ENCODE data around the gene VWA7. TPM values are rescaled to one million over a fixed set of nuclear protein-coding genes. Genes with fewer than 3 reads are reported as not detected.

The VWA7 gene
- total RNA-seq, 8 experiments from 2014 or later = 0.63 to 2.9 (median 1.4) TPM

DNA sequence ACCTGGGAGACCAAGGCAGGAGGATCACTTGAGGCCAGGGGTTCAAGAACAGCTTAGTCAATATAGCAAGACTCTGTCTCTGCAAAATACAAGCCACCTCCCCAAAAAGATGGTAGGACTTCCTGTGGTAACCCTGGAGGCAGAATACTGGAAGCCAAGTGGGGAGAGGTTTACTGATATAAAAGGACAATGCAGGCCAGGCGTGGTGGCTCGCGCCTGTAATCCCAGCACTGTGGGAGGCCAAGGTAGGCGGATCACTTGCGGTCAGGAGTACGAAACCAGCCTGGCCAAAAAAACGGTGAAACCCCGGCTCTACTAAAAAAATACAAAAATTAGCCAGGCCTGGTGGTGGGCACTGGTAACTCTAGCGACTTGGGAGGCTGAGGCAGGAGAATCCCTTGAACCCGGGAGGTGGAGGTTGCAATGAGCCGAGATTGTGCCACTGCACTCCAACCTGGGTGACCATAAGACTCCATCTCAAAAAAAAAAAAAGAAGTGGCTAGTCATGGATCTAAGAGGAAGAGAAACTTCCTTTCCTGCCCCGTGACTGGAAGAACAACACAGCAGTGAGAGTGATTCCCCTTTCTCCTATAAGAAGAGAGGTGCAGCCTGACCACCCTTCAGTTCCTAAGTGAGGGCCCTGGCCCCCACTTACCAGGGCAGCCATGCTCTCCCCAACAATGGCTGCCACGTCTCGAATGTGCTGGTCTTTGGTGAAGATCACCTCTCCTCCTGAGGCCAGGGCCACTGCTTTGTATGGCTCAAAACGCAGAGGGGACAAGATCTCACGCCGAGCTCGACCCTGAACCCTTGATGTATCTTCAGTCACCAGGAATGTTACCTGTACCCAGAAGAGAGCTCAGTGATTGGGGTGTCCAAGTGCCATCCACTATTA is 8.5 kb downstream of the VWA7 start:
- in situ Hi-C loops (cut with MboI; ENCODE audit: low pct_unique_long_range_greater_than_20kb in 2 of 9, low sequenced_read_pairs in 9 of 9, unreplicated experiment in 9 of 9) = no loop called here
- 60 to 100% (median 94%) methylated on average over 1 to 11 of the region's 18 CpGs; no CpG with 5 or more reads in 1 of the 10 experiments for WGBS, 10 experiments

DNA sequence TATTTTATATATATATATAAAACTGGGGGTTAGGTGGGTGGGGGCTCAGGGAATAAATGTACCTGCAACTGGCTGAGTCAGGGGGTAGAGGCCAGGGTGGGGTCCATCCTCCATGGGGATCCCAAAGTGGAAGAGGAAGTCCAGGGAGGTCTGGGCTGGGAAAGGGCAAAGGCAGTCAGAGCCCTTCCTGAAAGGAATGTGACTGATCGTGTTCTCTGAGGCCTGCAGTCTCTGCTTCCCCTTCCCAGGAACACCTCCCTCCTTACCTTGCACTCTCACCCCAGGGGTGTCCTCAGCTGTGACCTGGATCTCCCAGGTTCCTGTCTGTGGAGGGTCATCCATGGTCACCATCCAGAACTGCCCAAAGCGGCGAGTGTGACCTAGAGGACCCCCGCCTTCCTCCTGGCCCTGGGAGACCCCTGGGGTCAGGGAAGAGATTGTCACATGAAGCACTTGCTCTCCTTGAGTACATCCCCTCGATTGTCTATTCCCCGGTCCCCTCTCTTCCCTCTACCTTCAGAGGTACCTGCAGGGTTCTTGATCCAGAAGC is 10.0 kb downstream of the VWA7 start:
- Histone ChIP-seq H3K4me1 (replicated peaks in 1 of 2) (peaks cover 17 to 29% of the 10 kb centered on the region in 2 donors), H3K27ac (no peak overlapping the region), H3K4me3 (no peak overlapping the region)
- ATAC-seq (replicated peaks in 6 of 8) = no peak
- in situ Hi-C loops (cut with MboI; ENCODE audit: low pct_unique_long_range_greater_than_20kb in 2 of 9, low sequenced_read_pairs in 9 of 9, unreplicated experiment in 9 of 9) = no loop called here
- WGBS, 10 experiments = 80 to 100% (median 100%) methylated on average over 1 to 4 of the region's 6 CpGs; no CpG with 5 or more reads in 5 of the 10 experiments

More for the DNA sequence above, 8.5 kb downstream of the VWA7 start:
- Histone ChIP-seq H3K4me1 (replicated peaks in 1 of 2) (peaks cover 11 to 19% of the 10 kb centered on the region in 2 donors), H3K27ac (no peak overlapping the region), H3K4me3 (no peak overlapping the region)
- ATAC-seq (replicated peaks in 6 of 8) = no peak

DNA sequence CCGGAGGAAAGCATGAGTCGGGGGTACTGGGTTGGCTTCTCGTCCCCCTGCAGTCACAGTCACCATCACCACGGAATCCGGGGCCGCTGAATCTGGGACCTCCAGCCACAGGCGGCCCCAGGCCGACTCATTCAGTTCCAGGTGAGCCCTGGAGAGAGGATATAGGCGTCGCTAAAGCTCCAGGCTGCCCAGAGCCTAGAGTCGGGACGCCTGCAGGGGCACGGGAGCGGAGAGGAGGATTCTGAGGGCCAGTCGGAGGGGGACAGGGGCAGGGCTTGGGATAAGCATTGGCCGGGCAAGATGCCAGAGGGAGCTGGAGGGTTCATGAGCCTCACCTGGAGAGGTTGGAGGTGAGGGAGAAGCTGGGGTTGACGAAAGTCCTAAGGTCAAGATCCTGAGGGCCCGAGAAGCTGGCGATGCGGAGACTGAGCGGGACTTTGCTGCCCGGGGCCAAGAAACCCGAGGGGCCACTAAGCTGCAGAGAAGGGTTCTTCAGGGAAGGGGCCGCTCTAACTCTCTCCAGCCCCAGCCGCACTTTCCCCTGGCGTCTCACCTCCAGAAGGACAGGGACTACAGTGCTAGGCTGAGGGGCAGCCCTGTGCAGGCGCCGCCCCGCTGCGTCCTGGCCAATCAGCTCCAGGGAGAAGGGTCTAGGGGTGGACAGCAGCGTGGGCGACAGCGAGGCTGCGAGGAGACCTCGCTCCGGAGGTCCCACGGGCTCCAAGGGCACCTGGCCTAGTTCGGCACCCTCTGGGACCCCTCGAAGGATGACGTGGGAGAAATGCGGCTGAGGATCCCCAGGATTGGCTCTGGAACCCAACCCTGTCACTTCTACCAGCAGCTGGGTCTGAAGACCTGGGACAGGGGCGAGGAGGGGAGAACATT is 11.0 kb downstream of the VWA7 start:
- WGBS, 10 experiments = 7 to 67% (median 45%) methylated on average over 1 to 9 of the region's 42 CpGs; no CpG with 5 or more reads in 5 of the 10 experiments
- peak overlapping the region in 2 of 5 donors; percentile 6 to 21 for H3K4me3 ChIP-seq
- in situ Hi-C loops (cut with MboI; ENCODE audit: low pct_unique_long_range_greater_than_20kb in 2 of 9, low sequenced_read_pairs in 9 of 9, unreplicated experiment in 9 of 9) = no loop called here
- peak overlapping the region in 1 of 2 donors; percentile 20 for H3K27ac ChIP-seq
- peaks cover 17 to 29% of the 10 kb centered on the region in 2 donors for H3K4me1 ChIP-seq (replicated peaks in 1 of 2)
- ATAC-seq (replicated peaks in 6 of 8) = peak; percentile 3 to 57 (median 41)

DNA sequence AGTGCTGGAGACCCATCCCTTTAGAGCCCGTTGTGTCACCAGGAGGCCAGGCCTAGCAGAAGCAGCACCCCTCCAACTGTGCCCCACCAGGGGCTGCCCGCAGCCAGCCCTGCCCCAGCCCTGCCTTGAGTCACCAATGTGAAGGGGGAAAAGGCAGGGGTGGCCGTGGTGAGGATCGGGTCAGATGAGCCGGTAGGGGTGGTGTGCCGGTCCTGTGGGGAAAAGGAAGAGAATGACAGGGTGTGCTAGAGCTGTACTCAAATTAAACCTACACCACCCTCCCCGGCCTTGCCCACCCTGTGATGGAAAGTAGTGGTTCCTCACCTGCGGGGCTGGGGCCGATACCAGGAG is 11.6 kb downstream of the VWA7 start:
- ATAC-seq (replicated peaks in 6 of 8) = no peak
- in situ Hi-C loops (cut with MboI; ENCODE audit: low pct_unique_long_range_greater_than_20kb in 2 of 9, low sequenced_read_pairs in 9 of 9, unreplicated experiment in 9 of 9) = no loop called here
- Histone ChIP-seq H3K4me1 (replicated peaks in 1 of 2) (peaks cover 17 to 29% of the 10 kb centered on the region in 2 donors), H3K27ac (no peak overlapping the region), H3K4me3 (no peak overlapping the region)
- WGBS, 10 experiments = 20 to 93% (median 82%) methylated on average over 1 to 4 of the region's 9 CpGs; no CpG with 5 or more reads in 6 of the 10 experiments

DNA sequence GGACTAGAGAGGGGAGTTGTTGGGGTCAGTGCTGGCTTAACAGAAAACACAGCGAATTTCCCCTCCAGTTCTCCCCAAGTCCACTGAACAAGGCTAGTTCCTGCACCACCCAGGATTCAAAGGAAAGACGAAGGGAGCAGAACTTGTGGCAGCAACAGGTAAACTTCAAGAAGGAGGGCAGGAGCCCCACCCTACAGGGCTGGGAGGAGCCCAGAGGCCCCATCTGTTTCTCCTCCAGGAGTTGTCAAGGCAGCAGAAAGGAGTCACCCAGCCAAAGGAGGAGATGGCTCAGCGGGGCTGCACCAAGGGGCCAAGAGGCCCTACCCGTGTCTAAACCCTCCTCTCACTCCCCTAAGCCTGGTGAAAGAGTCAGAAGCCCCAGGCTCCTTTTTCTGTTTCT is 12.9 kb downstream of the VWA7 start:
- Histone ChIP-seq H3K4me3 (no peak overlapping the region), H3K27ac (no peak overlapping the region), H3K4me1 (replicated peaks in 1 of 2) (peaks cover 17 to 29% of the 10 kb centered on the region in 2 donors)
- peak in 1 of 8 experiments; percentile 29 for ATAC-seq (replicated peaks in 6 of 8)
- in situ Hi-C loops (cut with MboI; ENCODE audit: low pct_unique_long_range_greater_than_20kb in 2 of 9, low sequenced_read_pairs in 9 of 9, unreplicated experiment in 9 of 9) = no loop called here
- 17 to 100% (median 79%) methylated on average over 1 to 4 of the region's 4 CpGs; no CpG with 5 or more reads in 4 of the 10 experiments for WGBS, 10 experiments

DNA sequence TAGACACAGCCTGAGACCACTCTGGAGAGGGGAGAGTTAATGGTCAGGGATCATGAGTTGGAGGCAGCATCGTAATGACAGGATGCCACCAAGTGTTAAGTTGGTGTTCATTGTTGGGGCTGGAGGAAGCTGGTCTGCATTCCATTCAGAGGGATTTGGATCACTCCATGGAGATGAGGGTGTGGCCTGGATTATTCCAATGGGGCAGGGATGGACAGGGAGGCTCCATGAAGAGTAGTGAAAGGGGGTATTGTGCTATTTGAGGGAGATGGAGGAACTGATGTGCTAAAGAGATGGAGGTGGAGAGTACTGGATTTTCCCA is 13.5 kb downstream of the VWA7 start:
- 0% methylated on average over 1 of the region's 1 CpG; no CpG with 5 or more reads in 7 of the 10 experiments for WGBS, 10 experiments
- peaks cover 17 to 29% of the 10 kb centered on the region in 2 donors for H3K4me1 ChIP-seq (replicated peaks in 1 of 2)
- in situ Hi-C loops (cut with MboI; ENCODE audit: low pct_unique_long_range_greater_than_20kb in 2 of 9, low sequenced_read_pairs in 9 of 9, unreplicated experiment in 9 of 9) = no loop called here
- ATAC-seq (replicated peaks in 6 of 8) = peak; percentile 93 to 98 (median 96)
- H3K4me3 ChIP-seq = no peak overlapping the region
- peak overlapping the region; percentile 26 to 79 for H3K27ac ChIP-seq

DNA sequence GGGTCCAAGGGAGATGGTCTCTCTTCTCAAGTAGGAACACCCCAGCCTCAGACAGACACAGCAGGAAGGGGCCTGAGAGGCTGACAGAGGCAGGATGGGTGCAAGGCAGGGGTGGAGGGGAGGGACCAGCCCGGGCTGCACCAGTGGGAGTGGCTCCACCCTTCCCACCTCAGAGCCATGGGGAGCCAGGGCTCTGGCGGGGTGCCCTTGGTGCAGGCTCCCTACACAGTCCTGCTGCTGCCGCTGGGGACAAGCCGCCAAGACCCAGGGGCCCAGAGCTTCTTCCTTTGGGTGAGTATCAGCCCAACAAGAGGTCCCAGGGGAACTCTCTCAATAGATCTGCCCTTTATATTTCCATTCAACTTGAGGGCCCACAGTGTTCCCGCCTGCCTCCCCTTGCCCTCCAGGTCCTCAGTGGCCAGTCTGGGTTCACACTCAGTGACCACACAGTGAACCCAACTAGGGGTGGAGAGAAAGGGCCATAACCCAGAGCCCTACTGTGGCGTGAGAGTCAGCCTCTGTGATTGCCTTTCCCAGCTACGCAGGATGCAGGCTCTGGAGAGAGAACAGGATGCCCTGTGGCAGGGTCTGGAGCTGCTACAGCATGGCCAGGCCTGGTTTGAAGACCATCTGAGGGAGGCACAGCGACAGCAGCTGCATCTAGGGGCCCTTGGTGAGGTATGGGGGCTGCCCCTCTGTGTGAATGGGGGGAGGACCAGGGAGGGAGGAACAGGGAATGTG is 14.1 kb downstream of the VWA7 start:
- H3K4me1 ChIP-seq (replicated peaks in 1 of 2) = peaks cover 17 to 29% of the 10 kb centered on the region in 2 donors
- H3K4me3 ChIP-seq = no peak overlapping the region
- WGBS, 10 experiments = 36 to 100% (median 71%) methylated on average over 1 to 4 of the region's 8 CpGs; no CpG with 5 or more reads in 5 of the 10 experiments
- peak in 7 of 8 experiments; percentile 26 to 62 (median 56) for ATAC-seq (replicated peaks in 6 of 8)
- in situ Hi-C loops (cut with MboI; ENCODE audit: low pct_unique_long_range_greater_than_20kb in 2 of 9, low sequenced_read_pairs in 9 of 9, unreplicated experiment in 9 of 9) = no loop called here
- H3K27ac ChIP-seq = peak overlapping the region; percentile 26 to 79

DNA sequence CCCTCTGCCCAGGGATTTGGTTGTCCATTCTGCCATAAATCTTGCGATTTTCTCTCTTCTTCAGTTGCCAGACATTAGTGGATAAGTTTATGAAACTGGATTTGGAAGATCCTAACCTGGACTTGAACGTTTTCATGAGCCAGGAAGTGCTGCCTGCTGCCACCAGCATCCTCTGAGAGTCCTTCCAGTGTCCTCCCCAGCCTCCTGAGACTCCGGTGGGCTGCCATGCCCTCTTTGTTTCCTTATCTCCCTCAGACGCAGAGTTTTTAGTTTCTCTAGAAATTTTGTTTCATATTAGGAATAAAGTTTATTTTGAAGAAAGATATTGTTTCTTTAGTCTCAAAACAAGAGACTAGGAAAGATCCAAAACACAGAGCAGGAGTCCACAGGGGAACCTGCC is 14.8 kb downstream of the VWA7 start, which contains the start of gene SAPCD1:
TSS of gene SAPCD1 (plus strand) at position 301 of the 400 bp plus-strand sequence. CDS start 399 bp downstream, outside the sequence.
- Histone ChIP-seq H3K4me1 (replicated peaks in 1 of 2) (peaks cover 17 to 29% of the 10 kb centered on the region in 2 donors), H3K27ac (peak within 1 kb of the TSS; percentile 26 to 79), H3K4me3 (no peak within 1 kb of the TSS)
- in situ Hi-C loops (cut with MboI; ENCODE audit: low pct_unique_long_range_greater_than_20kb in 2 of 9, low sequenced_read_pairs in 9 of 9, unreplicated experiment in 9 of 9) = no loop called here
- WGBS, 10 experiments = 67 to 94% (median 81%) methylated on average over 2 to 4 of the region's 4 CpGs; no CpG with 5 or more reads in 2 of the 10 experiments
- no peak for ATAC-seq (replicated peaks in 6 of 8)

DNA sequence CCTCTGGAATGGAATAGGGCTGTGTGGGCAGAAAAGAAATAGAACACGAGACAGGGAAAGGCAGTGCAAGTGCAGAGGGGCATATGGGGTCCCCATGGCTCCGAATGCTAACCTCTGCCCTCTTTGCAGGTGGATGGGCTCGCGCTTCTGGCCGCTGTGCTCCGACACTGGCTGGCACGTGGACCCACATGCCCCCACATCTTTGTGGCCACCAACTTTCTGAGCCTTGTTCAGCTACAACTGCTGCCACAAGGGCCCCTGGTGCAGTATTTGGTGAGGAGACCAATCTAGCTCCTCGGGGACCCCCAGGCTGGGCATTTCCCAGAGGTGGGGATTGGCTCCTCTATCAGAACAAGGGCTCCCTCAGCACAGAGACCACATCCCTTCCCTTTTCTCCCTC is 15.8 kb downstream of the VWA7 start:
- H3K4me1 ChIP-seq (replicated peaks in 1 of 2) = peaks cover 13 to 25% of the 10 kb centered on the region in 2 donors
- H3K4me3 ChIP-seq = no peak overlapping the region
- no peak overlapping the region for H3K27ac ChIP-seq
- no peak for ATAC-seq (replicated peaks in 6 of 8)
- in situ Hi-C loops (cut with MboI; ENCODE audit: low pct_unique_long_range_greater_than_20kb in 2 of 9, low sequenced_read_pairs in 9 of 9, unreplicated experiment in 9 of 9) = no loop called here
- WGBS, 10 experiments = 91 to 100% (median 93%) methylated on average over 2 to 7 of the region's 8 CpGs; no CpG with 5 or more reads in 7 of the 10 experiments

DNA sequence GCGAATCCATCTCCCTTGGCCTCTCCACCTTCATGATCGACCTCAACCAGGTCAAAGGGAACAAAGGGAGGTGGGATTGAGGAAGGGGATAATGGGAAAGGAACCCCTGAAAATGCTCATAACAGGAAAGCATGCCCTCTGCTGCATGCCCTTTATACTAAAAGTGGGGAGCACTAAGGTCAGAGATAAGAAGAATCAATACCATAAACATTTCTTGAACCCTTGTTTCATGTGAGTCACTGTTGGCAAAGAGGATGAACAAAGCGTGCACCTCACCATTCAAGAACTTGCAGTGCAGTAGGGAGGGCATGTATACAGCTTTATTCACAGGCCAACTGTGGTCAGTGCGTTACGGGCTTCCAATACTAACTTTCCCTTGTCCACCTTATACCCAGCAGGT is 16.3 kb downstream of the VWA7 start:
- in situ Hi-C loops (cut with MboI; ENCODE audit: low pct_unique_long_range_greater_than_20kb in 2 of 9, low sequenced_read_pairs in 9 of 9, unreplicated experiment in 9 of 9) = no loop called here
- no peak overlapping the region for H3K4me3 ChIP-seq
- 85 to 100% (median 100%) methylated on average over 1 to 5 of the region's 5 CpGs for WGBS, 10 experiments
- no peak for ATAC-seq (replicated peaks in 6 of 8)
- peaks cover 12 to 20% of the 10 kb centered on the region in 2 donors for H3K4me1 ChIP-seq (replicated peaks in 1 of 2)
- H3K27ac ChIP-seq = no peak overlapping the region

DNA sequence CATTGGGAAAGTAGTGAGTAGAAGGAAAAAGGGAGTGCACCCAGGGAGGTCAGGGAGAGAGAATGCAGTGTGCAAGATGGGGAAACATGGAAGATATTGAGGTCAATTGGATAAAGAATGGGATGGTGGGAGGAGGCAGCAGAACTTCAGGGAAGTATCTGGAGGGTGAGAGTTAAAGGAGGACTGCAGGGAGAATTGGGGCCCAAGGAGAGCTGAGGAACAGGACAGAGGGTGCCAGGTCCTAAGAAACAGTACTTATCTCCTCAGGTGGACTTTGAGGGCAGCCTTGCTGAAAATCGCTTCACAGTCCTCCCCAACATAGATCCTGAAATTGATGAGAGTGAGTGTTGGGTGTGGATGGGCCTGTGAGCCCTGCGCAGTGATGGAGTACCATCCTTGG is 18.8 kb downstream of the VWA7 start:
- in situ Hi-C loops (cut with MboI; ENCODE audit: low pct_unique_long_range_greater_than_20kb in 2 of 9, low sequenced_read_pairs in 9 of 9, unreplicated experiment in 9 of 9) = no loop called here
- 92 to 100% (median 100%) methylated on average over 1 to 2 of the region's 2 CpGs; no CpG with 5 or more reads in 7 of the 10 experiments for WGBS, 10 experiments
- Histone ChIP-seq H3K4me1 (replicated peaks in 1 of 2) (peaks cover 2 to 7% of the 10 kb centered on the region in 2 donors), H3K4me3 (no peak overlapping the region), H3K27ac (no peak overlapping the region)
- no peak for ATAC-seq (replicated peaks in 6 of 8)

DNA sequence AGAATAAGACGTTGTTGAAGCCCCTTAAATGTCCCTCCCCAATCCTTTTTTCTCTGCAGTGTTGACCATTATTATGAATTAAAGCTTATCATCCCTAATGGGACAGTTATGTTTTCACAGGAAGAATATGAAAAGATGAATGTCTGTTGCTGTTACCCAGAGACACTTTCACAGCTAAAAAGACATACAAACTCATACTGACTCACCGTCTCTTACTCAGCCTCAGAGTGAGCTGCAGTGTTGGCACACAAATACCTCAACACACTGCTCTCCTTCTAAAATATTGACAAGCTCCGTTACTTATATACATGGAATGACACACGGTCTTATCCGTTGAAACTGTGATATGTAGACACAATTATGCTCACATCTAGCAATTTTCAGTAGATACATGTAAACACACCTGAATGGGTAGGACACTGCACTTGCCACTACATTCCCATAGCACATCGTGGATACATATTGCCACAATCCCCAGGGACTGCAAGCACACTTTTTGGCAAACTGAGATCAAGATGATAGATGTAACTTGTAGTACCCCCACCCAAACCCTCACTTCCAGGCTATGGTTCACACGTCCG is 24.3 kb downstream of the VWA7 start:
- Histone ChIP-seq H3K4me3 (no peak overlapping the region), H3K27ac (no peak overlapping the region), H3K4me1 (replicated peaks in 1 of 2) (no peaks in the 10 kb centered on the region)
- in situ Hi-C loops (cut with MboI; ENCODE audit: low pct_unique_long_range_greater_than_20kb in 2 of 9, low sequenced_read_pairs in 9 of 9, unreplicated experiment in 9 of 9) = no loop called here
- ATAC-seq (replicated peaks in 6 of 8) = peak in 3 of 8 experiments; percentile 50 to 90 (median 70)
- WGBS, 10 experiments = 15 to 100% (median 72%) methylated on average over 2 to 7 of the region's 8 CpGs; no CpG with 5 or more reads in 1 of the 10 experiments
